GM15510 (cell line): ENCODE measurements around the gene ASAH2.

Experiments
- POLR2A ChIP-seq: IDR thresholded peaks from 3 replicates; pipeline ENCODE4 v1.6.1; 2011; ENCODE audit warnings: borderline replicate concordance; ENCODE audit not compliant: insufficient read length; ENCODE audit errors: extremely low read depth

The ASAH2 gene

GRCh38 chr10:50271564-50272250, 20.4 kb upstream of the ASAH2 start:
- no peak for TF ChIP-seq POLR2A

- TF ChIP-seq POLR2A: no peak
These were observed 9.5 kb upstream of the ASAH2 start for GRCh38 chr10:50260791-50261281.

GRCh38 chr10:50254479-50254878, 3.2 kb upstream of the ASAH2 start:
- no peak for TF ChIP-seq POLR2A

- no peak for TF ChIP-seq POLR2A
These were observed 1.0 kb downstream of the ASAH2 start for GRCh38 chr10:50250096-50250854.

- TF ChIP-seq POLR2A: no peak
These were observed 2.7 kb downstream of the ASAH2 start for GRCh38 chr10:50248598-50248997.

- no peak for TF ChIP-seq POLR2A
These were observed 3.3 kb downstream of the ASAH2 start for GRCh38 chr10:50248062-50248461.

- TF ChIP-seq POLR2A: no peak
These were observed 7.1 kb downstream of the ASAH2 start for GRCh38 chr10:50244201-50244600.

- TF ChIP-seq POLR2A: no peak
These were observed 8.5 kb downstream of the ASAH2 start for GRCh38 chr10:50242777-50243176.

GRCh38 chr10:50234486-50234885, 16.8 kb downstream of the ASAH2 start:
- TF ChIP-seq POLR2A: no peak

- TF ChIP-seq POLR2A: no peak
These were observed 19.1 kb downstream of the ASAH2 start for GRCh38 chr10:50232261-50232639.

- TF ChIP-seq POLR2A: no peak
These were observed 19.6 kb downstream of the ASAH2 start for GRCh38 chr10:50231515-50232260.

GRCh38 chr10:50229460-50229859, 21.9 kb downstream of the ASAH2 start:
- no peak for TF ChIP-seq POLR2A

GRCh38 chr10:50228672-50229071, 22.6 kb downstream of the ASAH2 start:
- TF ChIP-seq POLR2A: no peak

GRCh38 chr10:50226610-50227009, 24.7 kb downstream of the ASAH2 start:
- no peak for TF ChIP-seq POLR2A

- no peak for TF ChIP-seq POLR2A
These were observed 26.9 kb downstream of the ASAH2 start for GRCh38 chr10:50224330-50224952.

- TF ChIP-seq POLR2A: no peak
These were observed 29.1 kb downstream of the ASAH2 start for GRCh38 chr10:50222199-50222598.

- TF ChIP-seq POLR2A: no peak
These were observed 29.8 kb downstream of the ASAH2 start for GRCh38 chr10:50221470-50221869.
